ENCODE data around the gene JOSD1.

JOSD1 gene

GRCh38 chr22:38727123-38727522 lies 26.4 kb upstream of the JOSD1 start:
- Mint-ChIP-seq H3K9me3 (no peaks in the 10 kb centered on the region), H3K27ac (no peak overlapping the region), H3K4me3 (no peak overlapping the region), H3K27me3 (no peaks in the 10 kb centered on the region), H3K4me1 (ENCODE audit: low read depth) (no peaks in the 10 kb centered on the region), H3K36me3 (ENCODE audit: low read depth) (peaks cover 71% of the 10 kb centered on the region)

- Mint-ChIP-seq H3K27me3 (no peaks in the 10 kb centered on the region), H3K4me1 (ENCODE audit: low read depth) (no peaks in the 10 kb centered on the region), H3K27ac (no peak overlapping the region), H3K36me3 (ENCODE audit: low read depth) (peaks cover 80% of the 10 kb centered on the region), H3K4me3 (no peak overlapping the region), H3K9me3 (no peaks in the 10 kb centered on the region)
Observed at GRCh38 chr22:38725900-38726655, 25.3 kb upstream of the JOSD1 start.

- Mint-ChIP-seq H3K4me3 (no peak overlapping the region), H3K27me3 (no peaks in the 10 kb centered on the region), H3K4me1 (ENCODE audit: low read depth) (no peaks in the 10 kb centered on the region), H3K27ac (no peak overlapping the region), H3K36me3 (ENCODE audit: low read depth) (peaks cover 81% of the 10 kb centered on the region), H3K9me3 (no peaks in the 10 kb centered on the region)
Observed at GRCh38 chr22:38724926-38725571, 24.3 kb upstream of the JOSD1 start.

GRCh38 chr22:38724176-38724575 lies 23.4 kb upstream of the JOSD1 start:
- H3K9me3 Mint-ChIP-seq: no peaks in the 10 kb centered on the region
- no peaks in the 10 kb centered on the region for H3K4me1 Mint-ChIP-seq (ENCODE audit: low read depth)
- H3K36me3 Mint-ChIP-seq (ENCODE audit: low read depth): peaks cover 81% of the 10 kb centered on the region
- H3K27ac Mint-ChIP-seq: peak overlapping the region; percentile 71
- no peak overlapping the region for H3K4me3 Mint-ChIP-seq
- no peaks in the 10 kb centered on the region for H3K27me3 Mint-ChIP-seq

GRCh38 chr22:38721551-38721950 lies 20.8 kb upstream of the JOSD1 start:
- H3K27ac Mint-ChIP-seq: no peak overlapping the region
- peaks cover 9% of the 10 kb centered on the region for H3K4me1 Mint-ChIP-seq (ENCODE audit: low read depth)
- no peaks in the 10 kb centered on the region for H3K27me3 Mint-ChIP-seq
- H3K4me3 Mint-ChIP-seq: no peak overlapping the region
- no peaks in the 10 kb centered on the region for H3K9me3 Mint-ChIP-seq
- H3K36me3 Mint-ChIP-seq (ENCODE audit: low read depth): peaks cover 79% of the 10 kb centered on the region

- Mint-ChIP-seq H3K4me3 (no peak overlapping the region), H3K36me3 (ENCODE audit: low read depth) (peaks cover 78% of the 10 kb centered on the region), H3K4me1 (ENCODE audit: low read depth) (peaks cover 9% of the 10 kb centered on the region), H3K27me3 (no peaks in the 10 kb centered on the region), H3K27ac (no peak overlapping the region), H3K9me3 (no peaks in the 10 kb centered on the region)
Observed at GRCh38 chr22:38720350-38720749, 19.6 kb upstream of the JOSD1 start.

GRCh38 chr22:38719196-38719595 lies 18.5 kb upstream of the JOSD1 start:
- peaks cover 73% of the 10 kb centered on the region for H3K36me3 Mint-ChIP-seq (ENCODE audit: low read depth)
- peaks cover 17% of the 10 kb centered on the region for H3K4me1 Mint-ChIP-seq (ENCODE audit: low read depth)
- no peaks in the 10 kb centered on the region for H3K27me3 Mint-ChIP-seq
- no peak overlapping the region for H3K4me3 Mint-ChIP-seq
- H3K9me3 Mint-ChIP-seq: no peaks in the 10 kb centered on the region
- no peak overlapping the region for H3K27ac Mint-ChIP-seq

GRCh38 chr22:38718414-38718813 lies 17.7 kb upstream of the JOSD1 start:
- H3K27me3 Mint-ChIP-seq: no peaks in the 10 kb centered on the region
- no peaks in the 10 kb centered on the region for H3K9me3 Mint-ChIP-seq
- H3K4me1 Mint-ChIP-seq (ENCODE audit: low read depth): peaks cover 24% of the 10 kb centered on the region
- peak overlapping the region; percentile 32 for H3K27ac Mint-ChIP-seq
- H3K36me3 Mint-ChIP-seq (ENCODE audit: low read depth): peaks cover 71% of the 10 kb centered on the region
- H3K4me3 Mint-ChIP-seq: no peak overlapping the region

- no peak overlapping the region for H3K4me3 Mint-ChIP-seq
- H3K4me1 Mint-ChIP-seq (ENCODE audit: low read depth): peaks cover 36% of the 10 kb centered on the region
- peaks cover 65% of the 10 kb centered on the region for H3K36me3 Mint-ChIP-seq (ENCODE audit: low read depth)
- no peaks in the 10 kb centered on the region for H3K9me3 Mint-ChIP-seq
- H3K27ac Mint-ChIP-seq: no peak overlapping the region
- H3K27me3 Mint-ChIP-seq: no peaks in the 10 kb centered on the region
Observed at GRCh38 chr22:38717244-38717643, 16.5 kb upstream of the JOSD1 start.

- Mint-ChIP-seq H3K4me1 (ENCODE audit: low read depth) (peaks cover 40% of the 10 kb centered on the region), H3K27ac (no peak overlapping the region), H3K27me3 (no peaks in the 10 kb centered on the region), H3K4me3 (no peak overlapping the region), H3K9me3 (no peaks in the 10 kb centered on the region), H3K36me3 (ENCODE audit: low read depth) (peaks cover 65% of the 10 kb centered on the region)
Observed at GRCh38 chr22:38716826-38717225, 16.1 kb upstream of the JOSD1 start.

GRCh38 chr22:38716271-38716670 lies 15.5 kb upstream of the JOSD1 start:
- H3K36me3 Mint-ChIP-seq (ENCODE audit: low read depth): peaks cover 62% of the 10 kb centered on the region
- H3K4me1 Mint-ChIP-seq (ENCODE audit: low read depth): peaks cover 44% of the 10 kb centered on the region
- H3K9me3 Mint-ChIP-seq: no peaks in the 10 kb centered on the region
- H3K27ac Mint-ChIP-seq: no peak overlapping the region
- H3K4me3 Mint-ChIP-seq: no peak overlapping the region
- H3K27me3 Mint-ChIP-seq: no peaks in the 10 kb centered on the region

GRCh38 chr22:38715852-38716251 lies 15.1 kb upstream of the JOSD1 start:
- peaks cover 65% of the 10 kb centered on the region for H3K36me3 Mint-ChIP-seq (ENCODE audit: low read depth)
- no peak overlapping the region for H3K27ac Mint-ChIP-seq
- H3K4me3 Mint-ChIP-seq: no peak overlapping the region
- no peaks in the 10 kb centered on the region for H3K9me3 Mint-ChIP-seq
- H3K27me3 Mint-ChIP-seq: no peaks in the 10 kb centered on the region
- peaks cover 48% of the 10 kb centered on the region for H3K4me1 Mint-ChIP-seq (ENCODE audit: low read depth)

GRCh38 chr22:38715176-38715764 lies 14.5 kb upstream of the JOSD1 start:
- Mint-ChIP-seq H3K4me1 (ENCODE audit: low read depth) (peaks cover 54% of the 10 kb centered on the region), H3K27ac (peak overlapping the region; percentile 14), H3K36me3 (ENCODE audit: low read depth) (peaks cover 66% of the 10 kb centered on the region), H3K9me3 (no peaks in the 10 kb centered on the region), H3K4me3 (no peak overlapping the region), H3K27me3 (no peaks in the 10 kb centered on the region)

GRCh38 chr22:38713921-38714320 lies 13.2 kb upstream of the JOSD1 start:
- Mint-ChIP-seq H3K9me3 (no peaks in the 10 kb centered on the region), H3K27ac (peak overlapping the region; percentile 74), H3K27me3 (no peaks in the 10 kb centered on the region), H3K4me1 (ENCODE audit: low read depth) (peaks cover 66% of the 10 kb centered on the region), H3K4me3 (no peak overlapping the region), H3K36me3 (ENCODE audit: low read depth) (peaks cover 72% of the 10 kb centered on the region)

GRCh38 chr22:38712486-38713207 lies 11.9 kb upstream of the JOSD1 start:
- H3K36me3 Mint-ChIP-seq (ENCODE audit: low read depth): peaks cover 73% of the 10 kb centered on the region
- H3K9me3 Mint-ChIP-seq: no peaks in the 10 kb centered on the region
- peak overlapping the region; percentile 74 for H3K27ac Mint-ChIP-seq
- no peaks in the 10 kb centered on the region for H3K27me3 Mint-ChIP-seq
- peaks cover 70% of the 10 kb centered on the region for H3K4me1 Mint-ChIP-seq (ENCODE audit: low read depth)
- H3K4me3 Mint-ChIP-seq: no peak overlapping the region
